Neural progenitor cell (in vitro differentiated cells): ENCODE data around the gene GJC2.

Experiments used
- EZH2phosphoT487 ChIP-seq: fragments of 200-600 bp; sonication (generic); IDR thresholded peaks from 2 replicates; pipeline ENCODE4 v1.6.1; 2017; ENCODE audit warnings: antibody characterized with exemption
- TF ChIP-seq, protein P1 (sequence below): fragments of 200-600 bp; sonication (generic); IDR thresholded peaks from 2 replicates; pipeline ENCODE4 v1.5.1; 2017; ENCODE audit warnings: antibody characterized with exemption, mild to moderate bottlenecking

- TF ChIP-seq, protein P1, sequence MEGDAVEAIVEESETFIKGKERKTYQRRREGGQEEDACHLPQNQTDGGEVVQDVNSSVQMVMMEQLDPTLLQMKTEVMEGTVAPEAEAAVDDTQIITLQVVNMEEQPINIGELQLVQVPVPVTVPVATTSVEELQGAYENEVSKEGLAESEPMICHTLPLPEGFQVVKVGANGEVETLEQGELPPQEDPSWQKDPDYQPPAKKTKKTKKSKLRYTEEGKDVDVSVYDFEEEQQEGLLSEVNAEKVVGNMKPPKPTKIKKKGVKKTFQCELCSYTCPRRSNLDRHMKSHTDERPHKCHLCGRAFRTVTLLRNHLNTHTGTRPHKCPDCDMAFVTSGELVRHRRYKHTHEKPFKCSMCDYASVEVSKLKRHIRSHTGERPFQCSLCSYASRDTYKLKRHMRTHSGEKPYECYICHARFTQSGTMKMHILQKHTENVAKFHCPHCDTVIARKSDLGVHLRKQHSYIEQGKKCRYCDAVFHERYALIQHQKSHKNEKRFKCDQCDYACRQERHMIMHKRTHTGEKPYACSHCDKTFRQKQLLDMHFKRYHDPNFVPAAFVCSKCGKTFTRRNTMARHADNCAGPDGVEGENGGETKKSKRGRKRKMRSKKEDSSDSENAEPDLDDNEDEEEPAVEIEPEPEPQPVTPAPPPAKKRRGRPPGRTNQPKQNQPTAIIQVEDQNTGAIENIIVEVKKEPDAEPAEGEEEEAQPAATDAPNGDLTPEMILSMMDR, result no peak
- TF ChIP-seq EZH2phosphoT487, result no peak
These were observed 31.7 kb upstream of the GJC2 start for GRCh38 chr1:228118040-228118439.
